OCI-LY3 (cell line): ENCODE data around the gene GH1.
"Not testable (repeated sequence)": the region's sequence is repeated elsewhere in the genome, so short reads cannot be mapped to it uniquely, and the experiment has no call there.

ENCODE experiments used
- EZH2phosphoT487 ChIP-seq: fragments of 200-600 bp; shearing (Covaris generic); IDR thresholded peaks from 2 replicates; pipeline ENCODE4 v1.6.1; 2018; ENCODE audit warnings: antibody characterized with exemption, mixed run types, low read depth
- TF ChIP-seq, protein P1 (sequence below): fragments of 200-600, 300-600 bp; sonication (generic); IDR thresholded peaks from 2 replicates; pipeline ENCODE4 v1.5.1; 2014; ENCODE audit warnings: antibody characterized with exemption, low read length, low read depth

DNA sequence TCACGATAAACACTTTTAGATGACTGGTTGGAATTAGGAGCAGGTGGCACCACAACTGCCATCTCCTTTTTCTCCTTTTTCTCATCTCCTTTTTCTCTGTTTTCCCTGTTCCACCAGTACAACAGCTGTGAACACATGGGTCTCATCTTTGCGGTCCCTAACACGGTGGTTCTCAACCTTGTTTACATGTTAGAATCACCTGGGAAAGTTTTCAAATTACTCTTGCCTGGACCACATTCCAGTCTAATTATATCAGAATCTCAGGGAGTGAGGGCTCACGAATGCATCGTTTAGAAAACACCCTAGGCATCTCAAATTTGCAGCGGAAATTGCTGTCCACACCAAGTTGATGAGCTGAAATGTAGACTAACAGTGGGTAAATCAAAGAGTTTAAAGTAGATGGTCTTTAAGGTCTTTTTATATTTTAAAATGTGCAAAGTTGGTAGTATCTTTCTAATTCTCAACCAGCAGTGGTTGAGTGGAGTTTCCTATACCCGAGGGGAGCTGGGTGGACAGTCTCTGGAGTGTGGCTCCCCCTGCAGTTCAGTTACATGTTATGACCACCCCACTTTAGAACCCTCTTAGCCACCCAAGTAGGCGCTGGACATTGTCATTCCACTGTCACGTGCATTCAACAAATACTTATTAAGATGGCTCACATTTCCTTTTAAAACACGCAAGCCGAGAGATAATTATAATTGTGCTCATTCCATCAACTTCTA lies 26.2 kb downstream of the GH1 start:
- TF ChIP-seq EZH2phosphoT487: not testable (repeated sequence)
- TF ChIP-seq, protein P1, sequence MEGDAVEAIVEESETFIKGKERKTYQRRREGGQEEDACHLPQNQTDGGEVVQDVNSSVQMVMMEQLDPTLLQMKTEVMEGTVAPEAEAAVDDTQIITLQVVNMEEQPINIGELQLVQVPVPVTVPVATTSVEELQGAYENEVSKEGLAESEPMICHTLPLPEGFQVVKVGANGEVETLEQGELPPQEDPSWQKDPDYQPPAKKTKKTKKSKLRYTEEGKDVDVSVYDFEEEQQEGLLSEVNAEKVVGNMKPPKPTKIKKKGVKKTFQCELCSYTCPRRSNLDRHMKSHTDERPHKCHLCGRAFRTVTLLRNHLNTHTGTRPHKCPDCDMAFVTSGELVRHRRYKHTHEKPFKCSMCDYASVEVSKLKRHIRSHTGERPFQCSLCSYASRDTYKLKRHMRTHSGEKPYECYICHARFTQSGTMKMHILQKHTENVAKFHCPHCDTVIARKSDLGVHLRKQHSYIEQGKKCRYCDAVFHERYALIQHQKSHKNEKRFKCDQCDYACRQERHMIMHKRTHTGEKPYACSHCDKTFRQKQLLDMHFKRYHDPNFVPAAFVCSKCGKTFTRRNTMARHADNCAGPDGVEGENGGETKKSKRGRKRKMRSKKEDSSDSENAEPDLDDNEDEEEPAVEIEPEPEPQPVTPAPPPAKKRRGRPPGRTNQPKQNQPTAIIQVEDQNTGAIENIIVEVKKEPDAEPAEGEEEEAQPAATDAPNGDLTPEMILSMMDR: not testable (repeated sequence)
